H9 (cell line): ENCODE results near the gene HSPA2. TPM values are rescaled to one million over a fixed set of nuclear protein-coding genes. Genes with fewer than 3 reads are reported as not detected.

Experiments
- DNase-seq: peaks from one replicate; pipeline ENCODE4 v3.0.0-alpha.2; 2017
- H2AFZ ChIP-seq: one replicate; pipeline ENCODE4 v1.6.1; 2013; ENCODE audit warnings: mild to moderate bottlenecking, low read length, control low read depth, moderate library complexity
- H2AK5ac ChIP-seq: 2 replicates; pipeline ENCODE4 v1.6.1; 2013; ENCODE audit warnings: low read length, control low read depth, mixed read lengths; ENCODE audit not compliant: insufficient read length
- H2BK120ac ChIP-seq: one replicate; pipeline ENCODE4 v1.6.1; 2013; ENCODE audit warnings: low read depth, mild to moderate bottlenecking, low read length, control low read depth, inconsistent platforms; ENCODE audit not compliant: poor library complexity, severe bottlenecking
- H2BK12ac ChIP-seq: 2 replicates; pipeline ENCODE4 v1.6.1; 2013; ENCODE audit warnings: low read length, control low read depth, mixed read lengths, low read depth; ENCODE audit not compliant: insufficient read length
- H2BK15ac ChIP-seq: 2 replicates; pipeline ENCODE4 v1.6.1; 2013; ENCODE audit warnings: low read depth, low read length, control low read depth
- H2BK20ac ChIP-seq: one replicate; pipeline ENCODE4 v1.6.1; 2013; ENCODE audit warnings: low read depth, mild to moderate bottlenecking, low read length, control low read depth, inconsistent platforms; ENCODE audit not compliant: poor library complexity, severe bottlenecking
- H2BK5ac ChIP-seq: 2 replicates; pipeline ENCODE4 v1.6.1; 2013; ENCODE audit warnings: low read length, control low read depth, mixed read lengths; ENCODE audit not compliant: insufficient read length
- H3K14ac ChIP-seq: 2 replicates; pipeline ENCODE4 v1.6.1; 2013; ENCODE audit warnings: low read length, control low read depth; ENCODE audit not compliant: insufficient read depth
- H3K18ac ChIP-seq: 2 replicates; pipeline ENCODE4 v1.6.1; 2013; ENCODE audit warnings: low read depth, mild to moderate bottlenecking, mixed read lengths, low read length, control low read depth; ENCODE audit not compliant: insufficient read length
- H3K23ac ChIP-seq: 2 replicates; pipeline ENCODE4 v1.6.1; 2013; ENCODE audit warnings: low read length, control low read depth, mixed read lengths, low read depth; ENCODE audit not compliant: insufficient read length
- H3K23me2 ChIP-seq: 2 replicates; pipeline ENCODE4 v1.6.1; 2013; ENCODE audit warnings: low read depth, mild to moderate bottlenecking, mixed read lengths, low read length, control low read depth; ENCODE audit not compliant: insufficient read length, poor library complexity, severe bottlenecking
- H3K27ac ChIP-seq: 2 replicates; pipeline ENCODE4 v1.5.1; 2013; ENCODE audit warnings: low read length, control low read depth, mixed read lengths, low read depth; ENCODE audit not compliant: insufficient read length
- H3K27me3 ChIP-seq: 2 replicates; pipeline ENCODE4 v1.6.1; 2013; ENCODE audit warnings: low read length, control low read depth, inconsistent platforms; ENCODE audit not compliant: insufficient read depth
- H3K4ac ChIP-seq: 2 replicates; pipeline ENCODE4 v1.6.1; 2013; ENCODE audit warnings: low read depth, mild to moderate bottlenecking, control low read depth, inconsistent platforms, low read length, moderate library complexity
- H3K4me1 ChIP-seq: 2 replicates; pipeline ENCODE4 v1.6.1; 2013; ENCODE audit warnings: low read length, control low read depth, inconsistent platforms; ENCODE audit not compliant: insufficient read depth
- H3K4me2 ChIP-seq: 2 replicates; pipeline ENCODE4 v1.6.1; 2013; ENCODE audit warnings: low read length, control low read depth, mixed read lengths; ENCODE audit not compliant: insufficient read length, insufficient read depth
- H3K56ac ChIP-seq: 2 replicates; pipeline ENCODE4 v1.6.1; 2013; ENCODE audit warnings: low read depth, mild to moderate bottlenecking, mixed read lengths, low read length, control low read depth; ENCODE audit not compliant: insufficient read length
- H3K79me1 ChIP-seq: 2 replicates; pipeline ENCODE4 v1.6.1; 2013; ENCODE audit warnings: low read depth, mild to moderate bottlenecking, moderate library complexity, low read length, control low read depth, inconsistent platforms; ENCODE audit not compliant: insufficient read depth, poor library complexity, severe bottlenecking
- H3K79me2 ChIP-seq: 2 replicates; pipeline ENCODE4 v1.6.1; 2013; ENCODE audit warnings: low read length, control low read depth, inconsistent platforms; ENCODE audit not compliant: insufficient read depth
- H3K9ac ChIP-seq: 2 replicates; pipeline ENCODE4 v1.6.1; 2013; ENCODE audit warnings: low read length, control low read depth, mixed read lengths; ENCODE audit not compliant: insufficient read length; ENCODE audit errors: extremely low read depth
- H3K9me3 ChIP-seq: one replicate; pipeline ENCODE4 v1.6.1; 2013; ENCODE audit warnings: low read depth, low read length, inconsistent platforms; ENCODE audit not compliant: control insufficient read depth
- H3T11ph ChIP-seq: one replicate; pipeline ENCODE4 v1.6.1; 2013; ENCODE audit warnings: mild to moderate bottlenecking, low read length, control low read depth, inconsistent platforms
- H4K20me1 ChIP-seq: one replicate; pipeline ENCODE4 v1.6.1; 2013; ENCODE audit not compliant: control insufficient read depth, insufficient read length, insufficient read depth
- H4K5ac ChIP-seq: 2 replicates; pipeline ENCODE4 v1.6.1; 2013; ENCODE audit warnings: low read depth, mild to moderate bottlenecking, mixed read lengths, low read length, control low read depth; ENCODE audit not compliant: insufficient read length
- H4K8ac ChIP-seq: replicated peaks from 2 replicates; pipeline ENCODE4 v1.6.1; 2013; ENCODE audit warnings: low read length, control low read depth, mixed read lengths, low read depth; ENCODE audit not compliant: insufficient read length
- H4K91ac ChIP-seq: 2 replicates; pipeline ENCODE4 v1.6.1; 2013; ENCODE audit warnings: low read depth, mild to moderate bottlenecking, moderate library complexity, mixed read lengths, low read length, control low read depth; ENCODE audit not compliant: insufficient read length
- H3K27ac Mint-ChIP-seq, 3 experiments: 2 replicates in 2 of 3; 3 replicates in 1 of 3; pipeline ENCODE4 v1.8.0; 2020 to 2021; ENCODE audit warnings: mixed read lengths in 3 of 3, mild to moderate bottlenecking in 1 of 3, moderate library complexity in 1 of 3
- H3K27me3 Mint-ChIP-seq: 2 replicates; pipeline ENCODE4 v1.8.0; 2021; ENCODE audit warnings: low read depth, mild to moderate bottlenecking, moderate library complexity, mixed read lengths
- H3K36me3 Mint-ChIP-seq, 3 experiments: 2 replicates in 2 of 3; 3 replicates in 1 of 3; pipeline ENCODE4 v1.8.0; 2020 to 2021; ENCODE audit warnings: low read depth in 3 of 3, mixed read lengths in 3 of 3; ENCODE audit not compliant: insufficient read depth in 1 of 3
- H3K4me1 Mint-ChIP-seq, 2 experiments: 2 replicates each; pipeline ENCODE4 v1.8.0; 2020; ENCODE audit warnings: mixed read lengths in 2 of 2
- H3K4me3 Mint-ChIP-seq, 2 experiments: 2 replicates in 1 of 2; 3 replicates in 1 of 2; pipeline ENCODE4 v1.8.0; 2020 to 2021; ENCODE audit warnings: mild to moderate bottlenecking in 2 of 2, mixed read lengths in 2 of 2, moderate library complexity in 1 of 2
- H3K9me3 Mint-ChIP-seq, 2 experiments: 2 replicates in 1 of 2; 3 replicates in 1 of 2; pipeline ENCODE4 v1.8.0; 2020; ENCODE audit warnings: mild to moderate bottlenecking in 2 of 2, mixed read lengths in 2 of 2, moderate library complexity in 1 of 2
- CTCF ChIP-seq: fragments of 200-600 bp; sonication (generic); conservative IDR thresholded peaks from 3 replicates; pipeline ENCODE4 v1.8.0; 2021; ENCODE audit warnings: antibody characterized with exemption, mild to moderate bottlenecking
- WGBS: extraction: QIAGEN DNeasy Blood & Tissue Kit; methylation state at CpG from one replicate; pipeline ENCODE4 v1.1.7; 2013; ENCODE audit warnings: missing lambda C conversion rate, low lambda C conversion rate, mixed read lengths; ENCODE audit not compliant: insufficient read length; ENCODE audit errors: extremely low coverage; 5-methylcytosine and 5-hydroxymethylcytosine counted together
- total RNA-seq: library from RNA; stranded (reverse); gene quantifications from 2 replicates; pipeline ENCODE4 v1.2.1, GENCODE V29; 2021

Gene HSPA2
- total RNA-seq, 1 experiment from 2014 or later = 25.8 TPM

DNA sequence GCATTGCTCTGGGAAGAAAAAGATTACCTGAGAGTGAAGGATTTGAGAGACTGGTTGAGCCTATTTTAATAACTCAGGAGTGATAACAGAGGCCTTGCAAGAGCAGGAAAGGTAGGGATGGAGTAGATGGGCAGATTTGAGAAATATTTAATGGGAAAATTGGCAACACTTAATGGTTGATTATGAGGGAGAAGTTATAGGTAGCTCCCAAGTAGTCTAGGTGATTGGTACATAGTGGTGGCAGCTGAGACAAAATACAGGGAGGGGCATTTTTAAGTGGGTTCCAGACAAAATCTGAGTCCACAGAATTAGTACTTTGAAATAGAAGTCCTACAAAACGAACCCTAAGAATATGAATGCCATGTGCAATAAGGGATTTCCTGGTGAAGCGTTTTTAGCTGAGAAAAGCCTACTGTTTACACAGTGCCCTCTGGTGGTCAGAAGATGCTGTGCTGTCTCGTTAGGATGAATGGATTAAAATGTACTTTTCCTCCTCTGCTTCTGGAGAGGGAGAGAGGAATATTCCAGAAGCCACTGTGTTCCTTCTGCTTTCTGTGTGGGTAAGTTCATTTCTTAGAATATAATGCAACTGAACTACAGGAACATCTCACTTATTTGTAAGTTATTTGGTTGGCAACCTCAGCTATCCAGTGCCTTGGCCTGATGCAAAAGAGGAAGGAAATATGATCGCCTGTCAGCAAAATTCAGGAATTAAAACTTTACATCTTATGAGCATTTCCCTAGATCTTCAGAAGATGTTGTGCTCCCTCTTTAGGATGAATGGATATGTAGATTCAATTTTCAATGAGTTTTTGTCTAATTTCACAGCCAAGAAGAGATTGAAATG is 29.5 kb upstream of the HSPA2 start:
- Histone ChIP-seq H4K20me1 (no peaks in the 10 kb centered on the region), H3K27ac (no peak overlapping the region)
- H3K36me3 Mint-ChIP-seq = no peaks in the 10 kb centered on the region

More for the DNA sequence above, 29.5 kb upstream of the HSPA2 start:
- no peak overlapping the region for H3K4ac ChIP-seq
- no peak overlapping the region for H3K23ac ChIP-seq
- H3K27me3 ChIP-seq = no peaks in the 10 kb centered on the region
- no peak overlapping the region for H2AK5ac ChIP-seq
- no peak overlapping the region for H2BK120ac ChIP-seq
- H3K79me1 ChIP-seq = no peaks in the 10 kb centered on the region
- no peak overlapping the region for H2BK5ac ChIP-seq
- H3K4me2 ChIP-seq = no peak overlapping the region
- H3K18ac ChIP-seq = no peak overlapping the region
- H2BK20ac ChIP-seq = no peak overlapping the region
- peak; percentile 94 for TF ChIP-seq CTCF
- no peak overlapping the region for H2BK12ac ChIP-seq
- no peak overlapping the region for H4K5ac ChIP-seq
- Mint-ChIP-seq H3K4me1 (peaks cover 42 to 43% of the 10 kb centered on the region in 2 experiments), H3K9me3 (no peaks in the 10 kb centered on the region), H3K27me3 (no peaks in the 10 kb centered on the region), H3K4me3 (no peak overlapping the region; a peak in 1 of 5 replicates), H3K27ac (no peak overlapping the region)
- H3T11ph ChIP-seq = no peak overlapping the region
- H3K56ac ChIP-seq = no peak overlapping the region
- no peaks in the 10 kb centered on the region; the same call in 1 of the 2 replicates for H3K4me1 ChIP-seq
- H2AFZ ChIP-seq = no peak overlapping the region
- WGBS = no CpG with 5 or more reads among the region's 4 CpGs
- H3K14ac ChIP-seq = no peak overlapping the region
- no peak overlapping the region for H2BK15ac ChIP-seq
- H3K9ac ChIP-seq = no peak overlapping the region
- H4K8ac ChIP-seq = no peak overlapping the region
- H3K79me2 ChIP-seq = peaks cover 32% of the 10 kb centered on the region; the same call in 1 of the 2 replicates
- H4K91ac ChIP-seq = no peak overlapping the region
- no peaks in the 10 kb centered on the region for H3K23me2 ChIP-seq
- peak; percentile 39 for DNase-seq
- no peaks in the 10 kb centered on the region for H3K9me3 ChIP-seq
